Epidermal melanocyte (primary cell): ENCODE results near the gene DCAF12L1.
A peak's percentile ranks its signal among the peaks of the same experiment; 100 is the strongest.

ENCODE experiments used
- DNase-seq: peaks from one replicate; pipeline ENCODE4 v3.0.0; 2011; ENCODE audit warnings: low spot score; ENCODE audit not compliant: insufficient read length

Gene DCAF12L1

GRCh38 chrX:126552313-126553022 is at the start of gene DCAF12L1:
TSS of gene DCAF12L1 (minus strand) at chrX:126552814. CDS start at chrX:126552608, 206 bp downstream.
- DNase-seq, result no peak

- DNase-seq, result no peak
These were observed 28.3 kb upstream of the DCAF12L1 start for GRCh38 chrX:126580877-126581276.

GRCh38 chrX:126575911-126576310 is 23.3 kb upstream of the DCAF12L1 start:
- DNase-seq, result peak; percentile 19

GRCh38 chrX:126557151-126557550 is 4.5 kb upstream of the DCAF12L1 start:
- DNase-seq, result no peak

- DNase-seq, result no peak
These were observed 795 bp downstream of the DCAF12L1 start for GRCh38 chrX:126551725-126552312.

- no peak for DNase-seq
These were observed 1.3 kb downstream of the DCAF12L1 start for GRCh38 chrX:126551306-126551705.

GRCh38 chrX:126550816-126551215 is 1.8 kb downstream of the DCAF12L1 start:
- no peak for DNase-seq

GRCh38 chrX:126509923-126510322 is 42.7 kb downstream of the DCAF12L1 start:
- no peak for DNase-seq
